DMS79 (cell line): ENCODE measurements around the gene ZFAND6.
"Not testable (repeated sequence)": the region's sequence is repeated elsewhere in the genome, so short reads cannot be mapped to it uniquely, and the experiment has no call there.

ENCODE experiments used
- DNase-seq: peaks from one replicate; lab custom pipeline; 2025; lab: John Stamatoyannopoulos, UW

The ZFAND6 gene

GRCh38 chr15:80058851-80059785, at the start of gene ZFAND6:
Gene ZFAND6, plus strand, starts transcription at chr15:80059676. Its CDS starts 60,669 bp downstream, at chr15:80120345.
- DNase-seq, result peak; percentile 74

DNA sequence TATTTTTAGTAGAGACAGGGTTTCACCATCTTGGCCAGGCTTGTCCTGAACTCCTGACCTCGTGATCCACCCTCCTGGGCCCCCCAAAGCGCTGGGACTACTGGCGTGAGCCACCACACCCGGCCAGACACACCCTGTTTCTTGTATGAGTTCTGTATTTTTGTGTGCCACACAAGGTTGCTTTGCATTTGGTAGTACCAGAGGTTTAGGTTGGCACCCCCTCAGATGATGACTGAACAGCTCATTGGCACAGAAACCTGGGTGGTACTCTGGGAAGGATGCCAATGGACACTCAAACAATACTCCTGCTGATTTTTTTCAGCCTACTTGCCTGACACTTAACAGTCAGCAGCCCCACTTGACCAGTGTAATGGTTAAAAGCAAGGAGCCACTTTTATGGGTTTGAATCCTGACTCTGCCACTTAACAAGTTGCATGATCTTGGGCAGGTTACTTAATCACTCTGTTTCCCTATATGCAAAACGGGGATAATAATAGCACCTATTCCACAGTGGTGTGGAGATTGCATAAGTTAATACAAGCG, 49.3 kb upstream of the ZFAND6 start:
- peak; percentile 89 for DNase-seq

DNA sequence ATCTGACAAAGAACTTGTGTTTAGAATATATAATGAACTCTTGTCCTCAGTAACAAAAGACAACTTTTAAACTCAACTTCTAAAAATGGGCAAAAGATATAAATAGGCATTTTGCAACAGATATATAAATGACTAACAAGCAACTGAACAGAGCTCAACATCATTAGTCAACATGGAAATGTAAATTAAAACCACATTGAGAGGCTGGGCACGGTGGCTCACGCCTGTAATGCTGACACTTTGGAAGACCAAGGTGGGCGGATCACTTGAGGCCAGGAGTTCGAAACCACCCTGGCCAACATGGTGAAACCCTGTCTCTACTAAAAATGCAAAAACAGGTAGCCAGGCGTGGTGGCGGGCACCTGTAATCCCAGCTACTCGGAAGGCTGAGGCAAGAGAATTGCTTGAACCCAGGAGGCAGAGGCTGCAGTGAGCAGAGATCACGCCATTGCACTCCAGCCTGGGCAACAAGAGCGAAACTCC, 48.4 kb upstream of the ZFAND6 start:
- not testable (repeated sequence) for DNase-seq

- no peak for DNase-seq
Observed at GRCh38 chr15:80011596-80011995, 47.9 kb upstream of the ZFAND6 start.

DNA sequence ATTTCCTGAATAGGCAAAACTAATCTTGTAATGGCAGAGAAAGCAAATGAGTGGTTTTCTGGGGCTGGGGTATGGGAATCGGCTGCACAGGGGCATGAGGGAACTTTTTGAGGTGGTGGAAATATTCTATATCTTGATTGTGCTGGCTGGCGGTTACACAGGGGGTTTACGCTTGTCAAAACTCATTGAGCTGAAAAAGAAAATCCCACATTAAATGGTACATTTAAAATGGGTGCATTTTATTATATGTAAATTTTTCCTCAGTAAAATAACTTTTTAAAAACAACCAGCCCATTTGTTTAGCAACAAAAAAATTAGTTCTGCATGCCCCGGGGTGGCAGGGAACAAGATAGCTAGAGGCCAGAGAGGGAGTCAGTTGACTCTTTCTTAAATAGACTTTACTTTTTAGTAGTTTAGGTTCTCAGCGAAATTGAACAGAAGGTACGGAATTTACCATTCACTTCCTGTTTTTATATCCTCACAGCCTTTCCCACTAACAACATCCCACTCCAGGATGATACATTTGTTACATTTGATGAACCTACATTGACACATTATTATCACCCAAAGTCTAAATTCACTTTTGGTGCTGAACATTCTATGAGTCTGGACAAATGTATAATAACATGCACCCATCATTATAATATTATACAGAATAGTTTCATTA, 47.3 kb upstream of the ZFAND6 start:
- DNase-seq, result no peak

GRCh38 chr15:80014186-80014585, 45.3 kb upstream of the ZFAND6 start:
- DNase-seq, result not testable (repeated sequence)

GRCh38 chr15:80015156-80015555, 44.3 kb upstream of the ZFAND6 start:
- no peak for DNase-seq

GRCh38 chr15:80016506-80016905, 43.0 kb upstream of the ZFAND6 start:
- DNase-seq, result not testable (repeated sequence)

- not testable (repeated sequence) for DNase-seq
Observed at GRCh38 chr15:80017139-80017538, 42.3 kb upstream of the ZFAND6 start.

GRCh38 chr15:80019168-80019745, 40.2 kb upstream of the ZFAND6 start:
- no peak for DNase-seq

GRCh38 chr15:80020149-80020548, 39.3 kb upstream of the ZFAND6 start:
- not testable (repeated sequence) for DNase-seq

GRCh38 chr15:80020731-80021130, 38.7 kb upstream of the ZFAND6 start:
- no peak for DNase-seq

- DNase-seq, result no peak
Observed at GRCh38 chr15:80026310-80026709, 33.2 kb upstream of the ZFAND6 start.

GRCh38 chr15:80026754-80027153, 32.7 kb upstream of the ZFAND6 start:
- no peak for DNase-seq

DNA sequence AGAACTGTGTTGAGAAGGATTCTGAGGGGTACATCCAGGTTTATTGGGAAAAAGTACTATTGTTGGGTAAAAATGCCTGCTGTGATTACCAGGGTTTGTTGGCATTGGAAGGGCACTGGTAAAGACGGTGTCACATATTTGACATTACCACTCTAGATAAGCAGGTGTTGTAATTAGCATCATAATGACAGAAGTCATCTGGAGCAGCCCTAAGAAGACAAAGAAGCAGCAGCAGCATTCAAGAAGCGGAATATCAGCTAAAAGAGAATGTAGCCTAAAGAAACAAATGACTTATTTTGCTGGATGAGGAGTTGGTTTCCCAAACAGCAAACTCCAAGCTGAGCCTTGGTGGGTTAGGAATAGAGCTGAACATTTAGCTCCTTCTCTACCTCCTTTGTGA, 30.5 kb upstream of the ZFAND6 start:
- DNase-seq, result no peak

DNA sequence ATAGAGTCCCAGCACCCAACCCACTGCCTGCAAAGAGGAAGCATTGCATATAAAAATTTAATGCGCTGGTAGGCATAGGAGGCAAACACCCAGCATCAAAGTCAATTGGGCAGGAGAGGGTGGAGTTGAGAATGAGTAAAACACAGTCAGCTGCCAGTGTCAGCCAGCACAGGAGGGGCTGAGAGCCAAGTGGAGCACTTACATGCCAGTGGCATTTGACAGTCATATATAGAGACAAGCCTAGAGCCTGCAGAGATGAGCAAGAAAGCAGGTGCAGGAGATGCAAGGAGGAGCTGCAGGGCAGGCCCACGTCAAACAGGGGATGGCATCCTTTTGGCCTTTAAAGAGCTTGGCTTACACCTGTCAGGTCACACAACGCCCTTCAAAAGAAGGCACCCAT, 27.6 kb upstream of the ZFAND6 start:
- DNase-seq, result peak; percentile 46

DNA sequence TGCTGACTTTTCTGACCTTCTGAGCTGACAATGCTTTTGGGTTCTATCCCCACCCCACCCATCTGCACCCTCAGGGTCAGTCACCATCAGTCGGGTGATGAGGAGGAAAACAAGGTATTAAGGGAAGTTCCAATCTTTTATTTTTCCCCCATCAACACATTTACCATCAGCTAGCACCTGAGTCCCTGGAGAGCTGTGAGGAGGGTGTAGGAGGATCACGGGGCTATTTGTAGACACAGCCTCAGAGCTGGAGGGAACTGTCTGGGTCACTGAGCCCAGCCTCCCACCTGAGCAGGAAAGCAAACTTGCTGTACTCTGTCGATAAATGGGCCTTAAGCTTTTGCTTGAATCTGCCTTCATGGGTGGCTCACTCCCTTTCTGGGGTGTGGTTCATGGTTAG, 24.8 kb upstream of the ZFAND6 start:
- DNase-seq, result no peak

- peak; percentile 64 for DNase-seq
Observed at GRCh38 chr15:80036071-80036470, 23.4 kb upstream of the ZFAND6 start.

DNA sequence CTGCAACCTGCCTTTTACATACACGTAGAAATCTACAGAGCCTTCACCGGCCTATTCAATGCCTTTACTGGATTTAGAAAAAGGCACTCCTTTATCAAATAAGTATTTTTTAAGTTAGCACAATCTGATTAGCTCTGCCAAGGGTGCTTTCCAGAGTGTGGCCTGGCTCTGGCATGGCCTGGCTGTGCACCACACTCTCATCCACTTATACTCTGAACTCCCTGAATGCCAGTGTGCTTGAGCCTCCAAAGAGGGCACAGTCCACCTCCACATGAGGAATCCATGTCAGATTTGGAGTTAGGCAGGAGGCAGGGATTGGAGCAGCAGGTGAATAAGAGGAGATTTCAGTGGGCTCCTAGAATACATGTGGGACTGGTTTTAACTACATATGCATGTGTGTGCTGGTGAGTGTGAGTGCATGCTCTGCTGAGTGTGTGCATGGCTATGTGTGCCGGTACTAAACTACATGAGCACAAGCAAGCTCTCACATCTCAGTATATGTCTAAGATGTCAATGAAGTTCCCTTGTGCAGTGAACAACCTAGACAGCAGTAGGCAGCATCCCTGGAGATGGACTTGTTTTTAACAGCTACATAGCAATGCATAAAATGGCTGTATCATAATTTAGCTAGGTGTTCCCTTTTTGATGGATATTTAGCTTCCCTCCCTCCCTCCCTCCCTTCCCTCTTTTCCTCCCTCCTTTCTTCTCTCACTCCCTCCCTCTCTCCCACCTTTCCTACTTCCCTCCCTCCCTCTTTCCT, 17.8 kb upstream of the ZFAND6 start:
- DNase-seq, result no peak

DNA sequence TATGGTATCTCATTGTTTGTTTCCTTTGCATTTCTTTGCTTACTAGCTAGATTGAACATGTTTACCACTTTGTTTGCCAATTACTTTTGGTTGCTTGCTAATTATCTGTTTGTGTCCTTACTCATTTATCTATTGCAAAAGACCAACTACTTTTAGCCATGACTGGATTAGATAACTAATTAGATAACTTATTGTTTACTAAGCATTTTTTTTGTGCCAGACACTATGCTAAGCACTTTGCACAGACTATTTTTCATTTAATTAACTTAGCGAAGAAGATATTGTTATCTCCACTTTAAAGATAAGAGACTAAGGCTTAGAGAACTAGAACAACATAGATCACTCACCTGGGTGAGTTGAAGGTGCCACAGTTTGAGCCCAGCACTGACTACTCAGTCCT, 16.9 kb upstream of the ZFAND6 start:
- DNase-seq, result no peak

DNA sequence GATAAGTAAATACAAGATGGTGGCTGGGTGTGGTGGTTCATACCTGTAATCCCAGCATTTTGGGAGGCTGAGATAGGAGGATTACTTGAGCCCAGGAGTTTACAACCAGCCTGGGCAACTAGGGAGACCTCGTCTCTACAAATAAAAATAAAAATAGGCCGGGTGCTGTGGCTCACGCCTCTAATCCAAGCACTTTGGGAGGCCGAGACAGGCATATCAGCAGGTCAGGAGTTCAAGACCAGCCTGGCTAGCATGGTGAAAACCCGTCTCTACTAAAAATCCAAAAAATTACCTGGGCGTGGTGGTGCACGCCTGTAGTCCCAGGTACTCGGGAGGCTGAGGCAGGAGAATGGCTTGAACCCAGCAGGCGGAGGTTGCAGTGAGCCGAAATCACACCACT, 14.3 kb upstream of the ZFAND6 start:
- DNase-seq, result not testable (repeated sequence)

- no peak for DNase-seq
Observed at GRCh38 chr15:80049046-80049445, 10.4 kb upstream of the ZFAND6 start.
